Measurements from ENCODE around the gene SLC22A23.

Gene SLC22A23

GRCh38 chr6:3356824-3357420, 99.9 kb downstream of the SLC22A23 start:
- peak overlapping the region; percentile 95 for H3K27ac ChIP-seq
- TF ChIP-seq CTCF (IDR thresholded peaks at IDR 0.05) (no peak), ZFX (IDR thresholded peaks at IDR 0.05; ENCODE audit: borderline replicate concordance) (no peak)

GRCh38 chr6:3356056-3356823, 100.6 kb downstream of the SLC22A23 start:
- H3K27ac ChIP-seq: peak overlapping the region; percentile 95

GRCh38 chr6:3355358-3356055, 101.3 kb downstream of the SLC22A23 start:
- no peak for TF ChIP-seq CTCF (IDR thresholded peaks at IDR 0.05)
- peak overlapping the region; percentile 95 for H3K27ac ChIP-seq

More at GRCh38 chr6:3356056-3356823, 100.6 kb downstream of the SLC22A23 start:
- TF ChIP-seq ZFX (IDR thresholded peaks at IDR 0.05; ENCODE audit: borderline replicate concordance) (no peak), CTCF (IDR thresholded peaks at IDR 0.05) (no peak)

- TF ChIP-seq CTCF (IDR thresholded peaks at IDR 0.05): no peak
- TF ChIP-seq ZFX (IDR thresholded peaks at IDR 0.05; ENCODE audit: borderline replicate concordance): no peak
- H3K27ac ChIP-seq: peak overlapping the region; percentile 95
Measured at GRCh38 chr6:3355011-3355357, 101.9 kb downstream of the SLC22A23 start.

- H3K27ac ChIP-seq: no peak overlapping the region; the same call in 1 of the 2 replicates
- TF ChIP-seq CTCF (IDR thresholded peaks at IDR 0.05): no peak
- TF ChIP-seq ZFX (IDR thresholded peaks at IDR 0.05; ENCODE audit: borderline replicate concordance): no peak
Measured at GRCh38 chr6:3353939-3354338, 102.9 kb downstream of the SLC22A23 start.

- TF ChIP-seq CTCF (IDR thresholded peaks at IDR 0.05) (no peak), ZFX (IDR thresholded peaks at IDR 0.05; ENCODE audit: borderline replicate concordance) (no peak)
- H3K27ac ChIP-seq: no peak overlapping the region
Measured at GRCh38 chr6:3353213-3353903, 103.5 kb downstream of the SLC22A23 start.

Measured in 22Rv1 (cell line).